GF-D8 (cell line): ENCODE data around the gene ECPAS.
"Not testable (repeated sequence)": the region's sequence is repeated elsewhere in the genome, so short reads cannot be mapped to it uniquely, and the experiment has no call there.

ENCODE experiments used
- DNase-seq: peaks from one replicate; lab custom pipeline; 2025; lab: John Stamatoyannopoulos, UW

Gene ECPAS

GRCh38 chr9:111414406-111414805 is 69.8 kb downstream of the ECPAS start:
- DNase-seq: no peak

DNA sequence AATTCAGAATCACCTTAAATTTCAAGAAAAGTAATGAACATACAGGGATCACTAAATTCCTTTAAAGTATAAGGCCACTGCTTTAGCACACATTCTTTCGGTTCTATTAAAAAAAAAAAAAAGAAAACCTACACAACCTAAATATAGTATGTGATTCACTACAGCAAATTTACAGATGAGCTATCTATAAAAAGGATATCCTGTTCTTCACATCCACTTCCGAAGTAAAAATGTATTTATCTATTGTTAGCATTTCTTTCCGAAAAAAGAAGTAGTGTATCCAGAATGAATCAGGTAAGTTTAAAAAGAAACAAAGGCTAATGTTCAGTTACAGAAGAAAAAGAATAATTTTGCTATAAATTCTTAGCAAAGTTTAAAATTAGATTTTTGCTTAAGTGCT is 70.2 kb downstream of the ECPAS start:
- no peak for DNase-seq

GRCh38 chr9:111412280-111412679 is 71.9 kb downstream of the ECPAS start:
- DNase-seq: no peak

GRCh38 chr9:111411266-111411665 is 72.9 kb downstream of the ECPAS start:
- DNase-seq: no peak

DNA sequence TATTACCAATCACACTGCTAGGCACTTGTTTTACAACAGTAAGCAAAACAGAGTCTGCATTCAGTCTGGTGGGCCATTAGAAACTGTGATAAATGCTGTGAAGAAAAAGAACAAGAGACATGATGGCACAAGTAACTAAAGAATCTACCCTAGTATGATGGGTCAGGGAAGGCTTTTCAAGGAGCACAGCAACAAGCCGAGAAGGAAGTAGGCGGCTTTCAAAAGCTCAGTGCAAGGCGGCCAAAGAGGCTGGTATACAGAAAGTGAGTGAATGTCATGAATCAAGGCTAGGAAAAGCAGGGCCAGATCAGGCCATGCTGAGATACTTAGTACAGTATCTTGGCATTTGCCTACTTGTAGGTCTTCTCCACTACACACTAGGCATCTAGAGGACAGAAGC is 76.4 kb downstream of the ECPAS start:
- no peak for DNase-seq

DNA sequence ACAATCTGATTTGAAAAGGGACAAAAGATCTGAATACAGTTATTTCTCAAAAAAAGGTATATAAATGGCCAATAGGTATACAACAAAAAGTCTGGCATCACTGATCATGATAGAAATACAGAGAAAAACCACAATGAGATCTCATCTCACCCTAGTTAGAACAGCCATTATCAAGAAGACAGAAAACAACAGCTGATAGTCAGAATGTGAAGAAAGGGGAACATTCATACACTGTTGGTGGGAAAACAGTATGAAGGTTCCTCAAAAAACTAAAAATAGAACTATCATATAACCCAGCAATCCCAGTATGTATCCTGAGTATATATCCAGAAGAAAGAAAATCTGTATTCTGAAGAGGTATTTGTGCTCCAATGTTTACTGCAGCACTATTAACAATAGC is 78.5 kb downstream of the ECPAS start:
- no peak for DNase-seq

DNA sequence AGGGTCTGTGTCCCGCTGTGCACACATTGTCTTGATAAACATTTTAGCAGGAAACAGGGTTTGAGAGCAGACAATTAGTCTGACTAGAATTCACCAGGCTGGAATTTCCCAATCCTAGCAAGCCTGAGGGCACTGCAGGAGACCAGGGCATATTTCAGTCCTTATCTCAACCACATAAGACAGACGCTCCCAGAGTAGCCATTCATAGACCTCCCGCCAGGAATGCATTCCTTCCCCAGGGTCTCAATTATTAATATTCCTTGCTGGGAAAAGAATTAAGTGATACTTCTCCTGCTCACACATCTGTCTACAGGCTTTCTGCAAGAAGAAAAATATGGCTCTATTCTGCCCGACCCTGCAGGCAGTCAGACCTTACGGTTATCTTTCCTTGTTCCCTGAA is 82.7 kb downstream of the ECPAS start:
- not testable (repeated sequence) for DNase-seq

DNA sequence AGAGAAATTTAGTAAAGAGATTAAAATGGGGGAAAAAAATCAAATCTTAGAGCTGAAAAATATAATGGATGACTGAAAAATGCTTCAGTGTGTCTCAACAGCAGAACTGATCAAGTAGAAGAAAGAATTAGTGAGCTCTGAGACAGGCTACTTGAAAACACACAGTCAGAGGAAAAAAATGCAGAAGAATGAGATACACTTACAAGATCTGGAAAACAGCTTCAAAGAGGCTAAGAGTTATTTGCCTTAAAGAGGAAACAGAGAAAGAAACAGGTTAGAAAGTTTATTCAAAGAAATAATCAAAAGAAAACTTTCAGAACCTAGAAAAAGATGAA is 83.7 kb downstream of the ECPAS start:
- DNase-seq: no peak

- DNase-seq: no peak
Observed at GRCh38 chr9:111399772-111400563, 84.2 kb downstream of the ECPAS start.

DNA sequence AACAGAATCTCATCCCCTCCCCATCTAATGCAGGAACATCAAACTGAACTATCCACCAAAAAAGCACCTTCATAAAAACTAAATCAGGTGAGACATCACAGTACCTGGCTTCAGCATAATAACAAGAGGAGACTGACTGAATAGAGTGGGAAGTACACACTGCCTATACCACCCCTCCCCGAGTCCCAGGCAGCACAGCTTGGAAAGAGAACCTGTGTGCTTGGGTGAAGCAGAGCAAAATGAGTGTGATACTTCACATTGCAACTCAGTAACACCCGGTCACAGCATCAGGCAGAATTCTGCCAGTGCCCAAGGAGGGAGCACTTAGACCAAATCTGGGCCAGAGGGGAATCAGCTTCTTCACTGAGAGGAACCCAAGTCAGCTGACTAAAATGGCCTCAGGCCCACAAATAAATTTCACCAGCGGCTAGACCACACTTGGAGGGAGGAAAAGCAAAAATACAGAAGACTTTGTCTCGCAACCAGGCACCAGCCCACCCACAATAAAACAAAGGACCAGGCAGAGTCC is 84.9 kb downstream of the ECPAS start:
- DNase-seq: no peak

DNA sequence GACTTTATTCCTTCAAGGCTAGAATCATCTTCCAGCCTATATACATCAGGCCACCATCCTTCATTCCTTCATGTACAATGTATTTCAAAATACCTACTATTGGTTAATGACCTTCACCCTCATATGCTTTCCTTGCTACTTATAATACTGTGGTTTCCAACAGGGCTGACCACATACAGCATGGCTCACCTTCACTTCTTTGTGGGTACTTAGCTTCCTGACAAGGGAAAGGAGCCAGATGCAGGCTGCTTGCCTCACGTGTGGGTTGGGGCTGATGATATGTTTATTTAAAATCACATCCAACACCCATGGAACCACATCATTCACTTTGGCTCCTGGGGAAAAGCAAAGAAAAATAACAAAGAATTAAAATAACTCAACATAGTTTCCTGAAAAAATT is 90.2 kb downstream of the ECPAS start:
- DNase-seq: no peak

GRCh38 chr9:111389406-111389805 is 94.8 kb downstream of the ECPAS start:
- DNase-seq: no peak

- peak; percentile 0 for DNase-seq
Observed at GRCh38 chr9:111386386-111386785, 97.8 kb downstream of the ECPAS start.

GRCh38 chr9:111381006-111381405 is 103.2 kb downstream of the ECPAS start:
- no peak for DNase-seq

DNA sequence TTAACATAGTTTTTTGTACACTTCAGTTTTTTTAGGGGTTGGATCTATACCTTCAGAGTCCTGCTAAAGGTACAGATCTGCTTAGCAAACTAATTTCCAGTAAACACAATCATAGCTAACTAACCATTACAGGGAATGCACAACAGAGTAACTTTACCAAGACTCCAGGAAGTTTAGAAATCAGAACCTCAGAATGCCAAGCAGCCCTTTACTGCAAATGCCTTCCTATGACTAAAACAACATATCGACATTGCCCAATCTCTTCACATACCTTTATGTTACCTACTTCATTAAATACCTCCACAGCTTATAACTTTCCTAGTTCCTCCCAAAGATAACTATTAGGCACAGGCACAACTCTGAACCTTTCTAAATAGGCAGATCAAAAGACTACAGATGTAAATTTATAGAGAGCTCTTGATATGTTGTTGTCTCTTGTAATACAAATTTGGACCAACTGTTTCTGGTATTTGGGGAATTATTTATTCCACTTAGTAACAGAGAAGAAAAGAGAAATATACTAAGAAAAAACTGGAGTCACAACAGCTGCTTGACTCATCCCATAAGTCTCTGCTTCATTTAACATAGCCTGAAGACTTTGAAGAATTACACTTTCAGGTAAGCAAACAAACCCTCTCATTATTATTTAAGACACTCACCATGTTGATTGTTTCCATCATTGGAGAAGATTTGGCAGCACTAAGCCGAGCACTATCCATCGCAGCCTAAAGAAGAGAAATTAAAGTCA is 108.2 kb downstream of the ECPAS start:
- no peak for DNase-seq

DNA sequence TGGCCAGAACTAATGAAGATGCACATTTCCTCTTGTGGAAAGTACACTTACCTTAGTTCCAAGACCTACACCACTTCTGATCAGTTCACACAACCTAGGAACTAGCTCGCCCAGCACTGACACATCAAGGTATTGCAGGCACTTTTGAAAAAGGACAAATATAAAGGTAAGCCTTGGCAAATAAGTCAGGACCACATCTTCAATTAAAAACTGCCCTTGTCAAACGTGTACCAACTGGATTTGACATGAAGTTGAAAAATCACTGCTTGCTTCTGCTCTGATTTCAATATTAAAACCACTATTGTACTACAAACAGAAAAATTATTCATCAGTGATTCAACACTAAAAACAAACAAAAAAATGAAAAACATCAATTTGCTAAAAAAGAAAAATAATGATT is 109.1 kb downstream of the ECPAS start:
- DNase-seq: no peak

DNA sequence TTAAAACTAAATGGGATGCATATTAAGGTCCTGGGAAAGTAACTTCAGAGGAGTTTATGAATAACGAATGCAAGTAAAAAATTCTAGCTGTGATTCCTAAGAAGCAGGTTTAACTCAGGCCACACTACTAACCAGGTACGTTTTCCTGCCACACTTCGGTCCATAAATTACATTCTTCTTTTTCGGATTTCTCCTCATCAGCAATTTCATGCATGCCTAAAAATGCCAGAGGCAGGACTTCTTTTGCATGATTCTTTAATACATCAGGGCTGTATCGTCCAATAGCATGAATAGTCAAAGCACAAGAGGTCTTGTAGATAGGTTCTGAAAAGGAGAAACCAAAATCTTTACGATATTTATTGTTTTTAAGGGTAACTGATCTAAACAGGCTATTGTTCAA is 111.9 kb downstream of the ECPAS start:
- no peak for DNase-seq

GRCh38 chr9:111366978-111367377 is 117.2 kb downstream of the ECPAS start:
- no peak for DNase-seq

- DNase-seq: no peak
Observed at GRCh38 chr9:111362526-111362925, 121.7 kb downstream of the ECPAS start.

DNA sequence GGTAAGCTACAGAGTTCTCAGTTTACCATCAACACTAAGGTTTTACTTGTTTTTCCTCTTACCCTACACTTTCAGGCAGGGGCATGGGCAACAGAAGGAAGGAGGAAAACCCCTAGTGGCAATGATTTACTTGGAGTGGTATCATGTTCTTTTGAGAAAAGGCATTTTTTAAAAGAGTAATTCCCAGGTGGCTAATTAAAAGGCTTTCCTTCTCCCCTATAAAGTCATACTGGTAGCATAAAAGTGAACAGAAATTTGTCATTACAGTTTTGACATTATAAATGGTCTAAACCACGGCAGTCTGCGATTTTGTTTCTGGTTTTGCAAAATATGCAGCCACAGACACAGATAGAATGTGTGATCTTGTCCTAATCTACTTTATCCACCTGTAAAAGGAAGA is 123.3 kb downstream of the ECPAS start:
- DNase-seq: no peak

- DNase-seq: no peak
Observed at GRCh38 chr9:111356481-111357244, 127.5 kb downstream of the ECPAS start.

GRCh38 chr9:111352545-111352944 is 131.6 kb downstream of the ECPAS start:
- no peak for DNase-seq

GRCh38 chr9:111350556-111350955 is 133.6 kb downstream of the ECPAS start:
- DNase-seq: no peak
